HEK293 (cell line): ENCODE measurements around the gene DTL.

ENCODE experiments used
- CTCF ChIA-PET: fragments of 350-600 bp; formaldehyde crosslinking; extraction: SDS; loops from one replicate; lab custom pipeline; 2021; ENCODE audit warnings: antibody characterized with exemption; lab: Yijun Ruan, JAX
- POLR2A ChIA-PET: fragments of 300-600 bp; formaldehyde crosslinking; extraction: SDS; loops from one replicate; lab custom pipeline; 2020; ENCODE audit warnings: antibody characterized with exemption, inconsistent platforms; lab: Yijun Ruan, JAX
- H3K27ac ChIP-seq: fragments of 200-500 bp; sonication (Bioruptor generic); 2 replicates; pipeline ENCODE4 v1.5.1; 2014; ENCODE audit warnings: low read depth, low read length, control low read depth, inconsistent platforms; ENCODE audit errors: extremely low read depth
- H3K36me3 ChIP-seq, 2 experiments: fragments of 200-500 bp in 1 of 2; sonication (Bioruptor generic) in 1 of 2; 1 replicate in 1 of 2; 2 replicates in 1 of 2; pipeline ENCODE4 v1.5.1; 2014 to 2017; ENCODE audit warnings: inconsistent platforms in 2 of 2, low read length in 2 of 2; ENCODE audit not compliant: control insufficient read depth in 2 of 2, insufficient read depth in 1 of 2
- H3K4me1 ChIP-seq: fragments of 200-500 bp; sonication (Bioruptor generic); 2 replicates; pipeline ENCODE4 v1.5.1; 2014; ENCODE audit warnings: mild to moderate bottlenecking, low read length, inconsistent platforms; ENCODE audit not compliant: control insufficient read depth, insufficient read depth
- H3K4me3 ChIP-seq: 2 replicates; pipeline ENCODE4 v1.5.1; 2011; ENCODE audit warnings: low read depth, mild to moderate bottlenecking, control low read depth, low read length, moderate library complexity
- H3K9me3 ChIP-seq: fragments of 200-500 bp; sonication (Bioruptor generic); 2 replicates; pipeline ENCODE4 v1.5.1; 2014; ENCODE audit warnings: low read depth, low read length, inconsistent platforms; ENCODE audit not compliant: control insufficient read depth, insufficient read depth
- GFI1B ChIP-seq: fragments of 450-650 bp; formaldehyde crosslinking; IDR thresholded peaks from 2 replicates; pipeline ENCODE4 v1.5.1; 2016; ENCODE audit warnings: missing biosample characterization, missing genetic modification characterization
- KLF17 ChIP-seq: fragments of 450-650 bp; formaldehyde crosslinking; IDR thresholded peaks from 2 replicates; pipeline ENCODE4 v1.5.1; 2016; ENCODE audit warnings: missing biosample characterization, missing genetic modification characterization
- ZBTB11 ChIP-seq: fragments of 450-650 bp; formaldehyde crosslinking; conservative IDR thresholded peaks from 2 replicates; pipeline ENCODE4 v1.5.1; 2016; ENCODE audit warnings: low read depth, missing biosample characterization, missing genetic modification characterization
- ZBTB49 ChIP-seq: fragments of 450-650 bp; formaldehyde crosslinking; IDR thresholded peaks from 2 replicates; pipeline ENCODE4 v1.5.1; 2016; ENCODE audit warnings: missing biosample characterization, missing genetic modification characterization, low read depth
- ZNF175 ChIP-seq: fragments of 450-650 bp; formaldehyde crosslinking; IDR thresholded peaks from 2 replicates; pipeline ENCODE4 v1.5.1; 2016; ENCODE audit warnings: missing biosample characterization, missing genetic modification characterization
- ZNF239 ChIP-seq: fragments of 450-650 bp; formaldehyde crosslinking; IDR thresholded peaks from 2 replicates; pipeline ENCODE4 v1.5.1; 2016; ENCODE audit warnings: missing biosample characterization, missing genetic modification characterization
- ZNF391 ChIP-seq: fragments of 450-650 bp; formaldehyde crosslinking; IDR thresholded peaks from 2 replicates; pipeline ENCODE4 v1.5.1; 2016; ENCODE audit warnings: low read depth, missing biosample characterization, missing genetic modification characterization, borderline replicate concordance
- ZNF416 ChIP-seq: fragments of 450-650 bp; formaldehyde crosslinking; IDR thresholded peaks from 2 replicates; pipeline ENCODE4 v1.5.1; 2016; ENCODE audit warnings: missing biosample characterization, missing genetic modification characterization
- ZNF488 ChIP-seq: fragments of 450-650 bp; formaldehyde crosslinking; IDR thresholded peaks from 2 replicates; pipeline ENCODE4 v1.5.1; 2016; ENCODE audit warnings: missing biosample characterization, missing genetic modification characterization
- ZNF596 ChIP-seq: fragments of 450-650 bp; IDR thresholded peaks from 2 replicates; pipeline ENCODE4 v1.5.0; 2018; ENCODE audit warnings: missing biosample characterization, mild to moderate bottlenecking, missing genetic modification characterization, moderate library complexity
- ZNF600 ChIP-seq: fragments of 450-650 bp; formaldehyde crosslinking; IDR thresholded peaks from 2 replicates; pipeline ENCODE4 v1.5.1; 2016; ENCODE audit warnings: missing biosample characterization, missing genetic modification characterization
- ZNF664 ChIP-seq: fragments of 450-650 bp; formaldehyde crosslinking; IDR thresholded peaks from 2 replicates; pipeline ENCODE4 v1.5.1; 2016; ENCODE audit warnings: missing biosample characterization, missing genetic modification characterization
- ZNF692 ChIP-seq: fragments of 450-650 bp; formaldehyde crosslinking; IDR thresholded peaks from 2 replicates; pipeline ENCODE4 v1.5.1; 2016; ENCODE audit warnings: missing biosample characterization, missing genetic modification characterization

Gene DTL

GRCh38 chr1:212124690-212125582, 89.4 kb downstream of the DTL start:
- Histone ChIP-seq H3K36me3 (peaks cover 0 to 2% of the 10 kb centered on the region in 2 experiments; a peak in 1 of 3 replicates), H3K9me3 (no peaks in the 10 kb centered on the region)
- TF ChIP-seq KLF17 (tag by site-specific recombination) (no peak), ZNF391 (tag by site-specific recombination) (no peak), ZNF416 (tag by site-specific recombination) (no peak), ZNF664 (no peak), ZBTB49 (tag by site-specific recombination) (no peak), ZNF596 (tag by site-specific recombination) (no peak), ZNF175 (tag by site-specific recombination) (no peak), ZNF692 (tag by site-specific recombination) (no peak), ZNF239 (tag by site-specific recombination) (no peak), ZBTB11 (tag by site-specific recombination) (no peak)
- TF ChIP-seq, all 188 proteins: peak for 0
- no peak overlapping the region for H3K27ac ChIP-seq
- no peak overlapping the region for H3K4me3 ChIP-seq
- H3K4me1 ChIP-seq = no peaks in the 10 kb centered on the region
- CTCF ChIA-PET = interaction anchor here (0.5 kb wide), 1 partner anchor 81 kb away, joined by 5 read pairs; no protein-coding TSS in a partner anchor
- POLR2A ChIA-PET = no interaction called here

- peaks cover 0 to 3% of the 10 kb centered on the region in 2 experiments; a peak in 1 of 3 replicates for H3K36me3 ChIP-seq
- no peak overlapping the region for H3K27ac ChIP-seq
- no peak overlapping the region for H3K4me3 ChIP-seq
- CTCF ChIA-PET = interaction anchor here (0.5 kb wide), 1 partner anchor 82 kb away, joined by 5 read pairs; no protein-coding TSS in a partner anchor
- POLR2A ChIA-PET = no interaction called here
- no peaks in the 10 kb centered on the region for H3K4me1 ChIP-seq
- TF ChIP-seq ZNF600 (tag by site-specific recombination) = no peak
- TF ChIP-seq ZNF596 (tag by site-specific recombination) = no peak
- TF ChIP-seq ZNF488 = no peak
- TF ChIP-seq GFI1B (tag by site-specific recombination) = no peak
- H3K9me3 ChIP-seq = no peaks in the 10 kb centered on the region
Measured at GRCh38 chr1:212125654-212126053, 90.1 kb downstream of the DTL start.
